HCT116 (cell line): ENCODE data around the gene IFNL3. TPM values are rescaled to one million over a fixed set of nuclear protein-coding genes. Genes with fewer than 3 reads are reported as not detected.

Source experiments
- ATAC-seq: fragments of 200-7000 bp; cut with Tn5 transposase; 2 replicates; pipeline ENCODE4 v1.9.1; 2020; ENCODE audit warnings: mild to moderate bottlenecking, moderate library complexity
- BruUV-seq: library from RNA; stranded (reverse); fragments of 400-500 nt; replicated peaks from 2 replicates; lab custom pipeline; 2021; lab: Mats Ljungman, UMichigan
- CTCF ChIA-PET: fragments of 300-600 bp; sonication (Branson Sonifier 250); formaldehyde crosslinking; loops from one replicate; lab custom pipeline; 2021; ENCODE audit warnings: antibody characterized with exemption; lab: Charles Lee
- POLR2A ChIA-PET: fragments of 300-600, 350-600 bp; sonication (Branson Sonifier 250); formaldehyde crosslinking; loops from one replicate; lab custom pipeline; 2021; ENCODE audit warnings: antibody characterized with exemption; lab: Charles Lee
- RAD21 ChIA-PET, 2 experiments: fragments of 300-600 bp; sonication (Branson Sonifier 250); formaldehyde crosslinking; loops; one replicate each; lab custom pipeline; 2023; ENCODE audit warnings: low total read pairs in 2 of 2; ENCODE audit not compliant: uncharacterized antibody in 2 of 2, unreplicated experiment in 2 of 2, low non-redundant PET in 1 of 2; lab: Charles Lee
- DNase-seq: peaks from one replicate; pipeline ENCODE4 v3.0.0-alpha.2; 2010; ENCODE audit warnings: low read depth, low spot score
- H2AFZ ChIP-seq: fragments of 200-600 bp; shearing (Covaris generic), sonication (generic); 2 replicates; pipeline ENCODE4 v1.6.1; 2017; ENCODE audit warnings: low read depth, mixed run types, mixed read lengths, antibody characterized with exemption, low read length; ENCODE audit not compliant: poor library complexity, severe bottlenecking
- H3K27ac ChIP-seq: 2 replicates; pipeline ENCODE4 v1.5.1; 2012; ENCODE audit warnings: low read depth, low read length
- H3K27me3 ChIP-seq: fragments of 200-600 bp; sonication (generic); 2 replicates; pipeline ENCODE4 v1.6.1; 2016; ENCODE audit warnings: mixed run types, low read length, mixed read lengths; ENCODE audit not compliant: insufficient read depth
- H3K36me3 ChIP-seq, 2 experiments: fragments of 200-500 bp in 1 of 2; fragments of 200-600 bp in 1 of 2; sonication (Bioruptor generic) in 1 of 2; sonication (generic) in 1 of 2; 2 replicates each; pipeline versions ENCODE4 v1.5.1 to v1.6.1; 2014 to 2016; ENCODE audit warnings: low read length in 2 of 2, inconsistent platforms in 1 of 2, mixed read lengths in 1 of 2, mixed run types in 1 of 2; ENCODE audit not compliant: insufficient read depth in 2 of 2, control insufficient read depth in 1 of 2
- H3K4me1 ChIP-seq, 2 experiments: fragments of 200-600 bp in 1 of 2; sonication (generic) in 1 of 2; 2 replicates each; pipeline versions ENCODE4 v1.5.1 to v1.6.1; 2012 to 2017; ENCODE audit warnings: low read length in 2 of 2, inconsistent platforms in 1 of 2, mild to moderate bottlenecking in 1 of 2, mixed read lengths in 1 of 2, mixed run types in 1 of 2, moderate library complexity in 1 of 2; ENCODE audit not compliant: insufficient read depth in 2 of 2, control insufficient read depth in 1 of 2
- H3K4me2 ChIP-seq: fragments of 200-600 bp; sonication (generic); 2 replicates; pipeline ENCODE4 v1.6.1; 2017; ENCODE audit warnings: mixed run types, low read length, mixed read lengths
- H3K4me3 ChIP-seq, 2 experiments: fragments of 200-600 bp in 1 of 2; sonication (generic) in 1 of 2; replicated peaks in 1 of 2; 2 replicates each; pipeline ENCODE4 v1.5.1; 2011 to 2016; ENCODE audit warnings: low read length in 2 of 2, control low read depth in 1 of 2, low read depth in 1 of 2, mild to moderate bottlenecking in 1 of 2, mixed read lengths in 1 of 2, mixed run types in 1 of 2
- H3K79me2 ChIP-seq: fragments of 200-600 bp; sonication (generic); 2 replicates; pipeline ENCODE4 v1.6.1; 2017; ENCODE audit warnings: mild to moderate bottlenecking, mixed run types, low read length, moderate library complexity, mixed read lengths; ENCODE audit not compliant: insufficient read depth
- H3K9ac ChIP-seq: fragments of 200-600 bp; sonication (generic); 2 replicates; pipeline ENCODE4 v1.6.1; 2016; ENCODE audit warnings: low read length, mixed read lengths
- H3K9me2 ChIP-seq: fragments of 200-600 bp; sonication (generic), shearing (Covaris generic); 2 replicates; pipeline ENCODE4 v1.6.1; 2017; ENCODE audit warnings: mixed run types, mild to moderate bottlenecking, moderate library complexity; ENCODE audit not compliant: insufficient read depth
- H3K9me3 ChIP-seq, 2 experiments: fragments of 200-500 bp in 1 of 2; fragments of 200-600 bp in 1 of 2; sonication (Bioruptor generic) in 1 of 2; sonication (generic) in 1 of 2; 2 replicates each; pipeline ENCODE4 v1.6.1; 2014 to 2017; ENCODE audit warnings: low read length in 2 of 2, mixed read lengths in 2 of 2, inconsistent platforms in 1 of 2, low read depth in 1 of 2, mild to moderate bottlenecking in 1 of 2, mixed run types in 1 of 2, moderate library complexity in 1 of 2; ENCODE audit not compliant: control insufficient read depth in 1 of 2, insufficient read depth in 1 of 2
- H4K20me1 ChIP-seq: fragments of 200-600 bp; sonication (generic), shearing (Covaris generic); 2 replicates; pipeline ENCODE4 v1.6.1; 2017; ENCODE audit warnings: mixed run types, mild to moderate bottlenecking, moderate library complexity; ENCODE audit not compliant: insufficient read depth
- EGR1 ChIP-seq: IDR thresholded peaks from 2 replicates; pipeline ENCODE4 v1.6.1; 2012; ENCODE audit warnings: low read depth
- EZH2 ChIP-seq: fragments of 200-600 bp; sonication (generic); IDR thresholded peaks from 2 replicates; pipeline ENCODE4 v1.6.1; 2017; ENCODE audit warnings: antibody characterized with exemption, mixed run types
- EZH2phosphoT487 ChIP-seq: fragments of 200-600 bp; IDR thresholded peaks from 2 replicates; pipeline ENCODE4 v1.6.1; 2018; ENCODE audit warnings: antibody characterized with exemption, borderline replicate concordance
- FOSL1 ChIP-seq: IDR thresholded peaks from 2 replicates; pipeline ENCODE4 v1.6.1; 2012; ENCODE audit warnings: low read depth
- JUND ChIP-seq: IDR thresholded peaks from 2 replicates; pipeline ENCODE4 v1.6.1; 2012
- POLR2A ChIP-seq: IDR thresholded peaks from 2 replicates; pipeline ENCODE4 v1.7.0; 2011; ENCODE audit warnings: borderline replicate concordance; ENCODE audit not compliant: insufficient read depth, insufficient read length; ENCODE audit errors: extremely low read depth
- POLR2AphosphoS5 ChIP-seq: IDR thresholded peaks from 2 replicates; pipeline ENCODE4 v1.6.1; 2011; ENCODE audit warnings: mild to moderate bottlenecking, low read depth, low read length, moderate library complexity
- RAD21 ChIP-seq: IDR thresholded peaks from 2 replicates; pipeline ENCODE4 v1.6.1; 2012; ENCODE audit warnings: low read depth, mild to moderate bottlenecking
- SP1 ChIP-seq: IDR thresholded peaks from 2 replicates; pipeline ENCODE4 v1.6.1; 2012; ENCODE audit warnings: low read depth
- TCF7L2 ChIP-seq: IDR thresholded peaks from 2 replicates; pipeline ENCODE4 v1.7.0; 2011; ENCODE audit warnings: borderline replicate concordance, inconsistent platforms; ENCODE audit not compliant: insufficient read depth, insufficient read length; ENCODE audit errors: extremely low read depth
- ZFX ChIP-seq: fragments of 450-650 bp; IDR thresholded peaks from 2 replicates; pipeline ENCODE4 v1.6.1; 2017
- ZNF274 ChIP-seq: fragments of 200-500 bp; sonication (Bioruptor generic); IDR thresholded peaks from 2 replicates; pipeline ENCODE4 v1.6.1; 2014; ENCODE audit warnings: mild to moderate bottlenecking, low read depth, low read length, inconsistent platforms
- intact Hi-C: fragments of 100-400 bp; cut with micrococcal nuclease; formaldehyde crosslinking; loops from 2 replicates; pipeline ENCODE4 v1.10.0; 2022
- total RNA-seq: library from RNA; stranded (reverse); gene quantifications from one replicate; pipeline ENCODE4 v1.2.1, GENCODE V29; 2021; ENCODE audit not compliant: unreplicated experiment
- TF ChIP-seq, protein P1 (sequence below), 3 experiments: fragments of 200-600 bp in 1 of 3; sonication (generic) in 1 of 3; IDR thresholded peaks in 2 of 3; conservative IDR thresholded peaks in 1 of 3; 2 replicates each; pipeline ENCODE4 v1.5.1; 2012 to 2017; ENCODE audit warnings: low read depth in 2 of 3, low read length in 2 of 3, antibody characterized with exemption in 1 of 3, borderline replicate concordance in 1 of 3, control low read depth in 1 of 3, mild to moderate bottlenecking in 1 of 3, mixed read lengths in 1 of 3, mixed run types in 1 of 3, moderate library complexity in 1 of 3; ENCODE audit not compliant: insufficient read depth in 1 of 3
- TF ChIP-seq, protein P2 (sequence below): IDR thresholded peaks from 2 replicates; pipeline ENCODE4 v1.6.1; 2012
- TF ChIP-seq, protein P3 (sequence below): IDR thresholded peaks from 2 replicates; pipeline ENCODE4 v1.6.1; 2012
- TF ChIP-seq, protein P4 (sequence below): IDR thresholded peaks from 2 replicates; pipeline ENCODE4 v1.6.1; 2012; ENCODE audit warnings: low read depth

IFNL3 gene
- total RNA-seq, 1 experiment from 2014 or later: not detected

DNA sequence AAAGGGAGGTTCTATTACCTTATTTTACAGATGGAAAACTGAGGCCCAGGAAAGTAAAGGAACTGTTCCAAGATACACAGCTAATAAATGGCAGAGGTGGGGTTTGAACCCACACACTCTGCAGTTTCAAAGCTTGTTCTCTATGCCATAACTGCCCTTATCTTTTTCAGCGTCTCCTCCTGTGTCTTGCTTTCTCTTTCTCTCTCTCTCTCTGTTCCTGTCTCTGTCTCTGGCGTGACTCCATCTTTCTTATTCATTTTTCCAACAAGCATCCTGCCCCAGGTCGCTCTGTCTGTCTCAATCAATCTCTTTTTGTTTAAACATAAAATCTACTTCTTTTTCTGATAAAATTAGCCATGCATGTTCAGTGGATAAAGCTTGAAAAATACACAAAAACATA, 7.0 kb upstream of the IFNL3 start:
- Histone ChIP-seq H3K4me3 (no peak overlapping the region), H3K27me3 (no peaks in the 10 kb centered on the region), H2AFZ (no peak overlapping the region), H3K27ac (no peak overlapping the region), H3K79me2 (no peaks in the 10 kb centered on the region), H3K9ac (no peak overlapping the region), H3K9me3 (no peaks in the 10 kb centered on the region), H3K4me2 (no peak overlapping the region), H3K9me2 (no peaks in the 10 kb centered on the region), H3K36me3 (no peaks in the 10 kb centered on the region), H3K4me1 (peaks cover 0 to 6% of the 10 kb centered on the region in 2 experiments; a peak in 1 of 4 replicates), H4K20me1 (no peaks in the 10 kb centered on the region)
- RAD21 ChIA-PET: no interaction called here
- ATAC-seq (no peak), DNase-seq (no peak)
- intact Hi-C loops: no loop called here
- no peak for TF ChIP-seq POLR2A
- TF ChIP-seq ZFX: no peak
- no peak for TF ChIP-seq EZH2
- TF ChIP-seq SP1: no peak
- TF ChIP-seq EGR1: no peak
- no peak for TF ChIP-seq EZH2phosphoT487
- TF ChIP-seq, protein P1, sequence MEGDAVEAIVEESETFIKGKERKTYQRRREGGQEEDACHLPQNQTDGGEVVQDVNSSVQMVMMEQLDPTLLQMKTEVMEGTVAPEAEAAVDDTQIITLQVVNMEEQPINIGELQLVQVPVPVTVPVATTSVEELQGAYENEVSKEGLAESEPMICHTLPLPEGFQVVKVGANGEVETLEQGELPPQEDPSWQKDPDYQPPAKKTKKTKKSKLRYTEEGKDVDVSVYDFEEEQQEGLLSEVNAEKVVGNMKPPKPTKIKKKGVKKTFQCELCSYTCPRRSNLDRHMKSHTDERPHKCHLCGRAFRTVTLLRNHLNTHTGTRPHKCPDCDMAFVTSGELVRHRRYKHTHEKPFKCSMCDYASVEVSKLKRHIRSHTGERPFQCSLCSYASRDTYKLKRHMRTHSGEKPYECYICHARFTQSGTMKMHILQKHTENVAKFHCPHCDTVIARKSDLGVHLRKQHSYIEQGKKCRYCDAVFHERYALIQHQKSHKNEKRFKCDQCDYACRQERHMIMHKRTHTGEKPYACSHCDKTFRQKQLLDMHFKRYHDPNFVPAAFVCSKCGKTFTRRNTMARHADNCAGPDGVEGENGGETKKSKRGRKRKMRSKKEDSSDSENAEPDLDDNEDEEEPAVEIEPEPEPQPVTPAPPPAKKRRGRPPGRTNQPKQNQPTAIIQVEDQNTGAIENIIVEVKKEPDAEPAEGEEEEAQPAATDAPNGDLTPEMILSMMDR (IDR thresholded peaks at IDR 0.05 in 2 of 3, conservative IDR thresholded peaks at IDR 0.05 in 1 of 3; ENCODE audit: borderline replicate concordance in 1 of 3, insufficient read depth in 1 of 3, low read depth in 2 of 3, low read length in 2 of 3): no peak
- TF ChIP-seq FOSL1: no peak
- TF ChIP-seq JUND: no peak
- no peak for TF ChIP-seq ZNF274
- no TSS peak for BruUV-seq
- CTCF ChIA-PET: interaction anchor here (0.9 kb wide), 1 partner anchor 14 kb away, joined by 3 read pairs; no protein-coding TSS in a partner anchor
- POLR2A ChIA-PET: no interaction called here

DNA sequence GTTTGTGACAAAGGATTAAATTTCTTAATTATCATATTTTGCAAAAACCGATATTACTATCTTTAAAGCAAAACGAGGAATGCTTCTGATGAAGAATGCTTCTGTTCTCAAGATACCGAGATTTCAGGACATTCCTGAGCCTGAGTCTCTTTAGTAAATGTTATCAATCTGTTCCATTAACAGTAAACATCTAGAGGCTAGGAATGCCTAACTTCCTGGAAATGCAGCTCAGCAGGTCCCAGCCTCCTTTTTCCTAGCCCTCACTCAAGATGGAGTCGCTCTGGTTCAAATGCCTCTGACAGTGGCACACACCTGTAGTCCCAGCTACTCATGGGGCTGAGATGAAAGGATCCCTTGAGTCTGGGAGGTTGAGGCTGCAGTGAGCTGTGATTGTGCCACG, 6.3 kb upstream of the IFNL3 start:
- POLR2A ChIA-PET: no interaction called here
- intact Hi-C loops: no loop called here
- Histone ChIP-seq H3K36me3 (no peaks in the 10 kb centered on the region), H3K27ac (no peak overlapping the region), H3K4me1 (peaks cover 0 to 6% of the 10 kb centered on the region in 2 experiments; a peak in 1 of 4 replicates), H3K9ac (no peak overlapping the region), H3K79me2 (no peaks in the 10 kb centered on the region), H3K4me3 (no peak overlapping the region), H3K9me3 (no peaks in the 10 kb centered on the region), H3K27me3 (no peaks in the 10 kb centered on the region), H3K9me2 (no peaks in the 10 kb centered on the region), H4K20me1 (no peaks in the 10 kb centered on the region), H3K4me2 (no peak overlapping the region), H2AFZ (no peak overlapping the region)
- DNase-seq (no peak), ATAC-seq (no peak)
- RAD21 ChIA-PET: no interaction called here
- CTCF ChIA-PET: interaction anchor here (0.9 kb wide), 1 partner anchor 13 kb away, joined by 3 read pairs; no protein-coding TSS in a partner anchor
- no TSS peak for BruUV-seq
- TF ChIP-seq, protein P2, sequence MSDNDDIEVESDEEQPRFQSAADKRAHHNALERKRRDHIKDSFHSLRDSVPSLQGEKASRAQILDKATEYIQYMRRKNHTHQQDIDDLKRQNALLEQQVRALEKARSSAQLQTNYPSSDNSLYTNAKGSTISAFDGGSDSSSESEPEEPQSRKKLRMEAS: no peak
- TF ChIP-seq TCF7L2: no peak
- TF ChIP-seq ZNF274: no peak
- TF ChIP-seq, protein P3, sequence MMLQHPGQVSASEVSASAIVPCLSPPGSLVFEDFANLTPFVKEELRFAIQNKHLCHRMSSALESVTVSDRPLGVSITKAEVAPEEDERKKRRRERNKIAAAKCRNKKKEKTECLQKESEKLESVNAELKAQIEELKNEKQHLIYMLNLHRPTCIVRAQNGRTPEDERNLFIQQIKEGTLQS: no peak
- no peak for TF ChIP-seq POLR2AphosphoS5
- TF ChIP-seq, protein P4, sequence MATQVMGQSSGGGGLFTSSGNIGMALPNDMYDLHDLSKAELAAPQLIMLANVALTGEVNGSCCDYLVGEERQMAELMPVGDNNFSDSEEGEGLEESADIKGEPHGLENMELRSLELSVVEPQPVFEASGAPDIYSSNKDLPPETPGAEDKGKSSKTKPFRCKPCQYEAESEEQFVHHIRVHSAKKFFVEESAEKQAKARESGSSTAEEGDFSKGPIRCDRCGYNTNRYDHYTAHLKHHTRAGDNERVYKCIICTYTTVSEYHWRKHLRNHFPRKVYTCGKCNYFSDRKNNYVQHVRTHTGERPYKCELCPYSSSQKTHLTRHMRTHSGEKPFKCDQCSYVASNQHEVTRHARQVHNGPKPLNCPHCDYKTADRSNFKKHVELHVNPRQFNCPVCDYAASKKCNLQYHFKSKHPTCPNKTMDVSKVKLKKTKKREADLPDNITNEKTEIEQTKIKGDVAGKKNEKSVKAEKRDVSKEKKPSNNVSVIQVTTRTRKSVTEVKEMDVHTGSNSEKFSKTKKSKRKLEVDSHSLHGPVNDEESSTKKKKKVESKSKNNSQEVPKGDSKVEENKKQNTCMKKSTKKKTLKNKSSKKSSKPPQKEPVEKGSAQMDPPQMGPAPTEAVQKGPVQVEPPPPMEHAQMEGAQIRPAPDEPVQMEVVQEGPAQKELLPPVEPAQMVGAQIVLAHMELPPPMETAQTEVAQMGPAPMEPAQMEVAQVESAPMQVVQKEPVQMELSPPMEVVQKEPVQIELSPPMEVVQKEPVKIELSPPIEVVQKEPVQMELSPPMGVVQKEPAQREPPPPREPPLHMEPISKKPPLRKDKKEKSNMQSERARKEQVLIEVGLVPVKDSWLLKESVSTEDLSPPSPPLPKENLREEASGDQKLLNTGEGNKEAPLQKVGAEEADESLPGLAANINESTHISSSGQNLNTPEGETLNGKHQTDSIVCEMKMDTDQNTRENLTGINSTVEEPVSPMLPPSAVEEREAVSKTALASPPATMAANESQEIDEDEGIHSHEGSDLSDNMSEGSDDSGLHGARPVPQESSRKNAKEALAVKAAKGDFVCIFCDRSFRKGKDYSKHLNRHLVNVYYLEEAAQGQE: no peak
- TF ChIP-seq SP1: no peak
- no peak for TF ChIP-seq RAD21
